HUES6 (cell line): ENCODE data around the gene MYOCD.
"Not testable (repeated sequence)": the region's sequence is repeated elsewhere in the genome, so short reads cannot be mapped to it uniquely, and the experiment has no call there.

Experiments
- H3K27ac ChIP-seq: 2 replicates; pipeline ENCODE4 v1.7.0; 2013; ENCODE audit warnings: low read depth, mild to moderate bottlenecking, low read length, inconsistent platforms
- H3K27me3 ChIP-seq: 2 replicates; pipeline ENCODE4 v1.6.1; 2013; ENCODE audit warnings: low read length; ENCODE audit not compliant: control insufficient read depth, insufficient read depth
- H3K36me3 ChIP-seq: 2 replicates; pipeline ENCODE4 v1.6.1; 2013; ENCODE audit warnings: low read length; ENCODE audit not compliant: control insufficient read depth, insufficient read depth
- H3K4me1 ChIP-seq: 2 replicates; pipeline ENCODE4 v1.6.1; 2013; ENCODE audit warnings: low read length; ENCODE audit not compliant: control insufficient read depth, insufficient read depth
- H3K4me3 ChIP-seq: 2 replicates; pipeline ENCODE4 v1.5.1; 2013; ENCODE audit warnings: low read depth, low read length
- H3K9ac ChIP-seq: one replicate; pipeline ENCODE4 v1.6.1; 2013; ENCODE audit warnings: mild to moderate bottlenecking, low read length
- H3K9me3 ChIP-seq: 2 replicates; pipeline ENCODE4 v1.6.1; 2013; ENCODE audit warnings: low read depth, low read length; ENCODE audit not compliant: control insufficient read depth, insufficient read depth

The MYOCD gene

GRCh38 chr17:12627177-12627629, 38.5 kb upstream of the MYOCD start:
- no peaks in the 10 kb centered on the region for H3K9me3 ChIP-seq
- H3K27me3 ChIP-seq, result no peaks in the 10 kb centered on the region
- H3K36me3 ChIP-seq, result no peaks in the 10 kb centered on the region
- H3K4me3 ChIP-seq, result no peak overlapping the region
- peaks cover 18% of the 10 kb centered on the region; the same call in 1 of the 2 replicates for H3K4me1 ChIP-seq
- no peak overlapping the region for H3K9ac ChIP-seq
- no peak overlapping the region for H3K27ac ChIP-seq

- no peaks in the 10 kb centered on the region for H3K9me3 ChIP-seq
- no peaks in the 10 kb centered on the region for H3K36me3 ChIP-seq
- H3K4me3 ChIP-seq, result no peak overlapping the region
- no peaks in the 10 kb centered on the region for H3K27me3 ChIP-seq
- H3K27ac ChIP-seq, result no peak overlapping the region
- no peak overlapping the region for H3K9ac ChIP-seq
- peaks cover 18% of the 10 kb centered on the region; the same call in 1 of the 2 replicates for H3K4me1 ChIP-seq
Observed at GRCh38 chr17:12627781-12628451, 37.8 kb upstream of the MYOCD start.

- H3K27me3 ChIP-seq, result no peaks in the 10 kb centered on the region
- H3K36me3 ChIP-seq, result no peaks in the 10 kb centered on the region
- H3K9me3 ChIP-seq, result no peaks in the 10 kb centered on the region
- H3K4me1 ChIP-seq, result peaks cover 10% of the 10 kb centered on the region; the same call in 1 of the 2 replicates
- H3K4me3 ChIP-seq, result no peak overlapping the region
- H3K27ac ChIP-seq, result no peak overlapping the region
- H3K9ac ChIP-seq, result no peak overlapping the region
Observed at GRCh38 chr17:12631076-12631475, 34.6 kb upstream of the MYOCD start.

GRCh38 chr17:12632785-12633184, 32.9 kb upstream of the MYOCD start:
- H3K27me3 ChIP-seq, result no peaks in the 10 kb centered on the region
- H3K36me3 ChIP-seq, result no peaks in the 10 kb centered on the region
- no peaks in the 10 kb centered on the region for H3K9me3 ChIP-seq
- H3K4me1 ChIP-seq, result peaks cover 15% of the 10 kb centered on the region; the same call in 1 of the 2 replicates
- H3K9ac ChIP-seq, result no peak overlapping the region
- no peak overlapping the region for H3K4me3 ChIP-seq
- H3K27ac ChIP-seq, result no peak overlapping the region

- peaks cover 15% of the 10 kb centered on the region; the same call in 1 of the 2 replicates for H3K4me1 ChIP-seq
- no peaks in the 10 kb centered on the region for H3K36me3 ChIP-seq
- no peak overlapping the region for H3K27ac ChIP-seq
- no peaks in the 10 kb centered on the region for H3K27me3 ChIP-seq
- no peak overlapping the region for H3K9ac ChIP-seq
- no peaks in the 10 kb centered on the region for H3K9me3 ChIP-seq
- no peak overlapping the region for H3K4me3 ChIP-seq
Observed at GRCh38 chr17:12634789-12635414, 30.8 kb upstream of the MYOCD start.

GRCh38 chr17:12635996-12636395, 29.7 kb upstream of the MYOCD start:
- not testable (repeated sequence) for H3K27ac ChIP-seq, H3K4me3 ChIP-seq, H3K9me3 ChIP-seq, H3K36me3 ChIP-seq, H3K27me3 ChIP-seq, H3K9ac ChIP-seq
- peaks cover 15% of the 10 kb centered on the region; the same call in 1 of the 2 replicates for H3K4me1 ChIP-seq

- Histone ChIP-seq H3K9me3 (0 out of 2 replicates have a peak, but pooled peaks cover 2% of the 10 kb centered on the region), H3K27ac (no peak overlapping the region; the same call in 1 of the 2 replicates), H3K27me3 (no peaks in the 10 kb centered on the region), H3K36me3 (no peaks in the 10 kb centered on the region), H3K4me3 (no peak overlapping the region), H3K9ac (no peak overlapping the region), H3K4me1 (peaks cover 15% of the 10 kb centered on the region; the same call in 1 of the 2 replicates)
Observed at GRCh38 chr17:12637015-12637414, 28.7 kb upstream of the MYOCD start.

- no peaks in the 10 kb centered on the region for H3K36me3 ChIP-seq
Observed at GRCh38 chr17:12637745-12638651, 27.7 kb upstream of the MYOCD start.

GRCh38 chr17:12640364-12640763, 25.3 kb upstream of the MYOCD start:
- Histone ChIP-seq H3K27ac (no peak overlapping the region), H3K36me3 (no peaks in the 10 kb centered on the region), H3K9ac (no peak overlapping the region), H3K4me1 (peaks cover 18% of the 10 kb centered on the region), H3K9me3 (0 out of 2 replicates have a peak, but pooled peaks cover 2% of the 10 kb centered on the region), H3K27me3 (no peaks in the 10 kb centered on the region), H3K4me3 (no peak overlapping the region)

More at GRCh38 chr17:12637745-12638651, 27.7 kb upstream of the MYOCD start:
- Histone ChIP-seq H3K9ac (no peak overlapping the region), H3K9me3 (0 out of 2 replicates have a peak, but pooled peaks cover 2% of the 10 kb centered on the region), H3K4me3 (no peak overlapping the region), H3K4me1 (peaks cover 15% of the 10 kb centered on the region; the same call in 1 of the 2 replicates), H3K27ac (no peak overlapping the region), H3K27me3 (no peaks in the 10 kb centered on the region)

GRCh38 chr17:12641084-12641483, 24.6 kb upstream of the MYOCD start:
- Histone ChIP-seq H3K9me3 (peaks cover 4% of the 10 kb centered on the region; the same call in 1 of the 2 replicates), H3K27me3 (no peaks in the 10 kb centered on the region), H3K36me3 (no peaks in the 10 kb centered on the region), H3K4me1 (peaks cover 16% of the 10 kb centered on the region), H3K4me3 (no peak overlapping the region), H3K27ac (no peak overlapping the region), H3K9ac (no peak overlapping the region)
